SHP77 (cell line): ENCODE data around the gene NUFIP1.
A peak's percentile ranks its signal among the peaks of the same experiment; 100 is the strongest.
"Not testable (repeated sequence)": the region's sequence is repeated elsewhere in the genome, so short reads cannot be mapped to it uniquely, and the experiment has no call there.

Source experiments
- DNase-seq, 2 experiments: peaks; one replicate each; lab custom pipeline; 2025; lab: John Stamatoyannopoulos, UW

Gene NUFIP1

DNA sequence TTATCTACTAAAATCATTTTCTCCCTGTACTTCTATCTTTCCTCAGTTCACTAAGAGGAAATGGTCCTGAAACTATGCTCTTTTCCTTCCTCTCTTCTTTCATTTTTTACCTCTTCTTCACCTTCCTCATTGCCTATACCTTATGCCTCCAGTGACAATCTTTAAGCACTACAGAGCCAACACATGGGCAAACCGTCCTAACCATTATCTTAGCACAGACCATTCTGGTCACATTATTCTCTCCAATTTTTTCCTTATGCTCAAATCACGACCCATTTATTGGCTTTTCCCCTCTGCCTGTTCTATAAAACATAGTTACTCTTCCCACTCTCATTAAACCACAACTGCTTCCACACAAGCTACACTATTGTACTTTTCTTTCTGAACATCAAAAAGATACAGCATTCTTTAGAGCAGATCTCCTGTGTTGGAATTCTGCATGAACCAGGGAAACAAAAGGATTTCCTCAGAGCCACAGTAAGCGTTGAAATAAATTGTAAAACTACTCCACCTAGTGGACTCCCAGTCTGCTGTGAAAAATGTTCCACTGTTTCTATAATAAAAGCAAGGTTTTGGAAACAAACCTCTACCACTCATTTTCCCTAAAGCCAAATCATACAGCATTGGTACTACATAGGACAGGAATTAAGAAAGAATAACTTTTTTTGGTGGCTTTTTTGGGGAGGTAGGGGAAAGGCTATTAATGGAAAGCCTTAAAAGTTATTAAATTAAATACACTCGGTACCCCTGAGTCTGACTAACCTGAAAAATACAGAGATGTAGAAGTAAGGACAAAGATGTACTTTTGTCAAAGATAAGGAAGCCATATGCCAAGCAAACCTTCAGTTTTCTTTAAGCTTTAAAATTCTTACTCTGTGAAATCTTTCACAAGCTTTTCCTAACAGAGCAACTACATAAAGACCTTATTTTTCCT, 19.5 kb downstream of the NUFIP1 start:
- DNase-seq: peak; percentile 22 to 45

DNA sequence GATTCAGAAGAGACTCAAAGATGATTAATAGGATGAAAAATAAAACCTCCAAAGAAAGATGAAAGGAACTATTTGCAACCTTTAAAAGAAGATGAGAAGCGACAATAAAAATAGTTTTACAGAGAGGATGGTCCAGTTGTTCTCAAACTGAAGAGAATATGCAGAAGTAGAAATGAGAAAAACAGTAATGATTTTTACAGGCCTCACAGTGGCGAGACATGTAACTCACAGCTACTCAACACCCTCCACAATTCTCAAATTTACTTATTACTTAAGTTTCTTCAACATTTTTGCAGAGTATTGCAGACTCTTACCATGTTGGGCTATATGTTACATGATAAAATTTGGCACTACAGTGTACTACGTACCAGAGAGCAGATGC, 20.8 kb downstream of the NUFIP1 start:
- no peak for DNase-seq

DNA sequence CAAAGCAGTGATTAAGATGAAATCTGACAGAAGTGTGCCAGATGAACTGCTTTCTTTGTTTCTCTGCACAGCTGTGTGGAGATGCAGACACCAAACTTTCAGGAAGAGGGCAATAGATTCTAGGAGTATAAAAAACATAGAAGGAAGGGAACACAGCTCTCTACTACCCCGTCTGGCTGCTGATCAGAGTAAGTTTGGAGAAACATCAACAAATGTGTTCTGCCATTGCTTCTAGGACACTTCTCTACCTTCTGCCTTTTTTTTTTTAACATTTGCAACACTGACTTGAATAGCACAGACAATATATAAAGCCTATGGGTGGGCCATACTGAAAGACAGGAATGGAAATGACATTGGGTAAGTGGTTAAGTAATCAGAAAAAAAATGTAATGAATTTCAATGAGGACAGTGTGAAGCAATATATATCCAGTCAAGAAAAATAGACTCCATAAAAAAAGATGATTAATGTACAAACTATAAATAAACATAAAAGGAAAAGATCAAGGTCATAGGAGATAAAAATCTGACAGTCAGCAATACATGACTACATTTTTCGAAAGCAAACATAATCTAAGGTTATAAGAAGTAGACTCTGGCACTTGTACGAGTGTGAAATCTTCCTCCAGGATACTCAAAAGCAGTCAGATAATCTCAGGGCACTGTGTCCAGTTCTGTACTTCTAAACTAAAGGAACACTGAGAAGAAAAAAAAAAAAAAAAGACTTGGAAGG, 21.4 kb downstream of the NUFIP1 start:
- no peak for DNase-seq

DNA sequence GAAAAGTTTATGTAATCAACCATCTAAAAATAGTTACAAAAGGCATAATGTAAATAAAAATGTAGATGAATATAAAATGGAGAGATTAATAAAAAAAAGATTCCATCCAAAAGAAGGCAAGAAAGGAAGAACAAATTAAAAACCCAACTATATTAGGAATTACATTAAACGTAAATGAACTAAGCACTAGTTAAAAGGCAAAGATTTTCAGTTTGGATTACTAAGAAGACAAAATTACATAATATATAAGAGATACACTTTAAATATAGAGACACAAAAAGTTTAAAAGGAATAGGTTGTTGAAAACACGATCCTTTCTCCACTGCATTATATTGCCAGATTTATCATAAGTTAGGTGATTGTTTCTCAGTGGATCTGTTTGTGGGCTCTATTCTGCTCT, 27.3 kb downstream of the NUFIP1 start:
- DNase-seq: no peak

DNA sequence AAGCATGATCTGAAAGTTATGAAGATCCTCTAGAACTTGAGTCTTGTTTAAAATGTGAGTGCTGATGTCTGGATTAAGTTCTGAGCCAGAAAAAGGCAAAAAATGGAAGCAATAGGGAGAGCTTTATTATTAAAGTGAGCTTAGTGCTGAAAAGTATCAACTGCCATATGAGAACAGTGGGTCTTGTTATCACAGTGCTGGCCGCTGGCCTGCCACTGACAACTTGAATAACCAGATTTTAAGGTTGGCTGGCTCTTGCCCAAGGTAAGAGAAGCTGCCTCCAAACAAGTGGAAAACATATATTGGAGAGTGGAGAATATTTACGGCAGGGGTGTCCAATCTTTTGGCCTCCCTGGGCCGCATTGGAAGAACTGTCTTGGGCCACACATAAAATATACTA, 33.9 kb downstream of the NUFIP1 start:
- DNase-seq: no peak

DNA sequence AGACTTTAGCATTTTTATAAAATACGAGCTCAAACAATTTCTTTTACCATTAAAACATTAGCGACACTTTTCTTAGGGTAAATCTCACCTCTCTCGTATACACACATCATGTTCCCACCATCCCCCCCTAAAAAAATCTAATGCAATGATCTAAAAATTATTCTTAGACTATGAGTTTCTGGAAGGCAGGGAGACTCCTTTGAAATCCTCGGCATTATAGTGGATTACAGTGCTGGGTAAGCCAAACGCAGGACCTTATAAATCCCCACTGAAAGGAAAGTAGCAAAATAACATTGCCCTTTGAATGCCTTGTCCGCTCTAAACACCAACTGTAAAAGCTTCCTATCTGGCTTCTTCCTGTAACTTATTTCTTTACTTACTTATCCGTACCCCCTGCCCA, 35.0 kb downstream of the NUFIP1 start:
- DNase-seq: no peak

DNA sequence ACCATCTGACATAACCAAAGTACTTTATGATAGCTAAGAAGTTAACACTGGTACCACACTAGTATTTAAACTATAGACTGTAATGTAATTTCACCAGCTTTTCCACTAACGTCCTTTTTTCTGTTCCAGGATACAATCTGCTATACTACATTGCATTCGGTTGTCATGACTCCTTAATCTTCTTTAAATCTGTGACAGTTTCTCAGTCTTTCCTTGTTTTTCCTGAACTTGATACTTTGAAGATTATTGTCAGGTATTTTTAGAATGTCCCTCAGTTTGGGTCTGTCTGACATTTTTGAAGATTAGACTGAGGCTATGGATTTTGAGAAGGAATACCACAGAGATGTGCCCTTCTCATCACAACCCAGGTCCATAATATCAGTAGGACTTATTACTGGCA, 36.6 kb downstream of the NUFIP1 start:
- DNase-seq: no peak

DNA sequence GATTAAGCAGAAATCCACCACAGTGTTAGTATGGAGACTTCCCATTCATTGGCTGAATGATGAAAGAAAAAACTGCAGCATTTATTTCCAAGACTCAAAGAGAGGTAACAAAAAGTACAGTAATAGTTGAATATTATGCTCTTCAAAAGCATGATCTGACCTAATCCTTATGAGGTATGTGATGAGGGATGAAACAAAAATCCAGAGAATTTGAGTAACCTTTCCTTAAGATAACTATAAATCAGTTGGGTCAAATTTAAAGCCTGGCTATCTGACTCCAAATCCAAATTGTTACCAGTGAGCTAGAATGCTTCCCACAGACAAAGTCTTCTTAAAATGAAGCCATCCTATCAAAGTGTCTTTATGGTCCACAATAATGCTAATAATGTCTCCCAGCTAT, 38.1 kb downstream of the NUFIP1 start:
- DNase-seq: no peak

DNA sequence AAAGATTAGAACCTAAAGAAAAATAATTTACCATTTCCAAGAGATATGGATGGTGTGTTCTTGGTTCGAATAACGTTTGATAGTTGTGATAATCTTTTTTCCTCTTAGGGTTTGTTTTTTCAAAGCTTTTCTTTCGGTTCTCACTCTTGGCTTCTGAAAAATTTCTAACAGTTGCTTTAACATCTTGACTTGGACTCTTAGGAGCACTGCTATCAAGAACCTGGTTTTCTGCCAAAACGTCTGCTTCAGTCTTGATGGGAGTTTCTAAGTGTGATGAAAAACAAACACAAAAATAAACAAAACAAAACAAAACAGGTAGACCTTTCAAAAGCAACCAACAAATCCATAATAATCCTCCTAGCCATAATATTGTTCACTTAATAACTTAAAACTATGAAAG, 45.9 kb downstream of the NUFIP1 start:
- not testable (repeated sequence) for DNase-seq

DNA sequence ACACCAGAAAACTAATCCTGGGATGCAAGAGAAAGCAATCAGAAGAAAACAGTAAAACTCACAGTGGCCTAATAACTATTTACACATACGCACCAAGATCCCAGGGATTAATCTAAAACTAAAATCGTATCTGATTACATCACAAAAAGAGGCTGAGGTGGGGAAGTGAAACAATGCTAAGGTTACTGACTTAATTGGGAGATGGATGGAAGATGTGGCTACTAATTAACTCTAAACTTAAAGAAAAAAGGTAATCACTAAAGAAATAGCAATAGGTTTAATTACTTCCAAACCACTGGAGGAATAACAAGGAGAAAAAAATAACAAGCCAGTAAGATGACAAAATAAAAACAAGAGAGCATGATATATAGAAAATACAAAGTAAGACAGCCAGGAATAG, 50.4 kb downstream of the NUFIP1 start:
- no peak for DNase-seq

DNA sequence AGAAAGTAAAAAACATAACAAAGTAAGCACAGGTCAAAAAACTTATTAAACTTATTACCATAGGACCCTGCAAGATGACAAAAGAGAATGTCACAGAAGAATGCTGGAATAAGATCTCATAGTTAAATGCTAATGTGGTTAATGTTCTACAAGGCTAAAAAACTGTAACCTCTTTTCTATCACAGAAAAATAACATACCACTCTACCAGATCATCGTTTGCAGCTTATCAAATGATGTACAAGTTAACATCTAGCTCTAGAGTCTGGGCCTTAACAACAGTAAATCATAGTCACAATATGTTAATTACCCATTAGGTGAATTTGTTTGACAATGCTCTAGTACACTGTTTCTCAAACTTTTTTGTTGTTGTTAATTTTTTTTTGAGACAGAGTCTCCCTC, 53.0 kb downstream of the NUFIP1 start:
- DNase-seq: no peak

DNA sequence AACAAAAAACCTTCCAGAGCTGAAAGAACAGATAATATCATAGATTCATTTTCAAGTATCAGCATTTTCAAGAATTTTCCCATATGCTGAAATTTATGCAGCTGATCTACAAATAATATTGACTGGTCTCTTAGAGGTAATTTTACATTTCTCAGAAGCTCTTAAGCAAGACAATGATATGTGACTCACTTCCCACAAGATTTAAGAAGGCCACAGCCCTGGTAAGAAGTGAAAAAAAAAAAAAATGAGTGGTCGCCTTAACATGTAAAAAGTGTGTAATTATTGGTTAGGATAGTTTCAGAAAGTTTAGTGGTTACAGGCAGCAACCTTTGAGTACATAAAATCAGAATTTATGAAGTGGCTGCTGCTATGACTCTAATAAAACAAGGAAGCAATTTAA, 54.5 kb downstream of the NUFIP1 start:
- DNase-seq: no peak

DNA sequence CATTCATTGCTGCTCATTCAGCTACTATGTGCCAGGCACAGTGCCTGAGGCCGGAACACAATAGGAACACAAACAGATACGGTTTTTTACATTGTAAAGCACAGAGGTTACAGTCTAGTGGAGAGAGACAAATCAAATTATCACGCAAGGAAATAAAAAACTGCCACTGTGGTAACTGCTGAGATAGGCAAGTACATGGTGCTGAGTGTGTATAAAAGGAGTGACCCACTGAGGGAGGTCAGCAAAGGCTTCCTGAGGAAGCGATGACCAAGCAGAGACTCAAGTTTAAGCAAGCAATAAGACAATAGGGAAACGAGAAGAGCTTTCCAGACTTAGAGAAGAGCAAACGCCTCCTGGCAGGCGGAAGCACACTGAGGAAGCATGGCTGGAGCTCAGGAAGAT, 56.4 kb downstream of the NUFIP1 start:
- no peak for DNase-seq

DNA sequence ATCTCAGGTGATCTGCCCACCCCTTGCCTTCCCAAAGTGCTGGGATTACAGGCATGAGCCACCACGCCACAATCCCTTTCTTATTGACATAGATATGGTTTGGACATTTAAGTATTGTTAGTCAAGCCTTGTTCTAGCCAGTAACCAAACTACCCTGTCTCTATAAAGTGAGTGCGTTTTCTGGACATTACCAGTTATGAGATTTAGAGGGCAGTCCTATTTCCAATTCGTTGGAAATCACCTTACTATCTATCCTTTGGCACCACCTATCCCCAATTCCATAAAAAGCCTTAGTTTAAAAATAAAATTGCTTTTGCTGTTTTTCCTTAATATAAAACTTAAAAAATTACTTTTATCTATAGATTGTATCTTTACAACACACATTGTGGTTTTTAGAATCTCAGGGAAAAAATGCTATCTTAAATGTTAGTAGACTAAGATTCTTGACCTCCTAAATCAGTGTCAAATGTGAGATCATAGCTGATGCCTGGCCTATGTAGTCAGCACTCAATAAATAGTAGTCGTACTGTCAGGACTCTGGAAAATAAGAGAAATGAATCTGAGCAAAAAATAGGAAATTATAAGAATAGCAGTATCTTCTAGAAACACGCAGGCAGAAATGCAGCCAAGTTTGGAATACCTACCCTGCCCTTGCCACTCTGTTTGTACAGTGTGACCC, 57.0 kb downstream of the NUFIP1 start:
- DNase-seq: no peak

DNA sequence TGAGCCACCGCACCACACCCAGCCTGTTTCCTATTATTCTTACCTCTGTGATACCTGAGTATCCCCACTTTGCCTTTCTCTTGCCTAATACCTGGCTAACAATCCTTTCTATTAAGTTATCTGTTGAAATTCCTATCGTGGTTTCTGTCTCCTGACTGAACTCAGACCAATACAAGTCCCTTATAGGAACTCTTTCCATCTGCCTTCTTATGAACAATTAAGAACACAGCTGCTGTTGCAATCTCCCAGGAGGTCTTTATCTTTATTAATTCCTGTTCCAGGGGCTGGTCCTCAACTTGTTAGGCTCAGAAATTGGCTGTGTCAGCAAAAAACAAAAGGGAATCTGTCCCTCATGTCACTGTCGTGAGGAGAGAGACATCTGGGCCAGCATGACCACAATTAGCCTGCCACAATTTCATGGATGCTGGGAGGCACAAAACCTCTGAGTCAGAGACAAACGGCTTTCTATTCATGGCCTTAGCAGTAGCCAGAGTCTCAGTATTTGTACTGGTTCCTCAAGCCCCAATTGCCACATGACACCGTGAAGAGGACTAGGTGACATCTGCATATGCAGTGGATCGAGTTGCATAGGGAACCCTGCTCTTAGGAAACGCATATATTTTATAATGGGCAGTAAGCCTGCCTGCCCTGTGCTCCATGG, 58.2 kb downstream of the NUFIP1 start:
- peak in 1 of 2 experiments; percentile 12 for DNase-seq

DNA sequence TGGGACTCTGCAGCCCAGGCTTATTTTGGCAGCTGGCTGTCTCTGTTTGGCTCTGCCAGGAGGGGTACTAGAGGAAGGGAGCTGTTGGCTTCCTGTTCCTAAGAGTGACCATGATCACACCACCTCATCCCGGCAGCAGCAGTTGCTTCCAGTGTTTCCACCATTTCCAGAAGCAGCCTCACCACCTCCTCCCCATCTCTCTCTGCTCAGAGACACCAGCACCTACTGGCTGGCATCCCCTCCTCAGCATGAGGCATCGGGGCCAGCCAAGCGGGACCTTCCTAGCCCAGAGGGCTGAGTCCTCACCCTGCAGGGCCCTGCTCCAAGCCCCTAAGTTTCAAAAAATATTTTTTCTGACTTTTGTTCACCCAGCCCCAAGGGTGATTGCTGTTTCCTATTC, 59.0 kb downstream of the NUFIP1 start:
- DNase-seq: no peak

DNA sequence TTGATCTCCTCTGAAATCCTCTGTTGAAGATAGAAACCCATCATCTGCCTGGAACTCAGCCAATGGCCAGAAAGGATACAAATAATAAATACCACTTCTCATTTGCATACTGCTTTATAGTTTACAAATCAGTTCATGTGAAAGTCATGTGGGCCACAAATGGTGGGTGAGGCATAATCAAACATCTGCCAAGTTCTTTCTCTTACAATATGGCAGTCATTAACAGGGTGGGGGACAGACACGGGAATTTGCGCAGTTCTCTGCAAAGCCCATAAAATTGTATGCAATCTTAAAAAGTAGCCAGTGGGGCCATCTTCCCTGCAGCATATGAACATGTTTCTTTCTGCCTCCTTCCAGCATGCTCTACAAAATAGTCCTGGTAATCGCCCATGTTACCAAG, 59.6 kb downstream of the NUFIP1 start:
- no peak for DNase-seq

DNA sequence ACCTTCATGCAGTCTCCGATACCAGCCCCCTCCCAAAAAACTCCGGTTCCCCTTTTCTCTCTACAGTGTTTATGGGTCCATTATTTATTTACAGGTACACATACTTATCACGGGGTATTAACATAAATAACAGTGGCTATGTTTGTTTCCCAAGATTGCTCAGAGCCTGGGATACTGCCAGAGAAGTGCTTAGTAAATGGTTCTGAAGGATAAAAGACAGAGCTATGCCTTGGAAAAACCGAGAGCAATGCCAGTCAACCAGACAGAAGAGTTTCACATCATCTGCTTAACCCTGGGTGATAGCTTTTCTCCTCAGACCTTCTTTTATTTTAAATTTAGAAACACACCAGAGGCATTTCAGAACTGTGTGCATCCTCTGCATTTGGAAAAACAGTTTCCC, 61.3 kb downstream of the NUFIP1 start:
- no peak for DNase-seq

DNA sequence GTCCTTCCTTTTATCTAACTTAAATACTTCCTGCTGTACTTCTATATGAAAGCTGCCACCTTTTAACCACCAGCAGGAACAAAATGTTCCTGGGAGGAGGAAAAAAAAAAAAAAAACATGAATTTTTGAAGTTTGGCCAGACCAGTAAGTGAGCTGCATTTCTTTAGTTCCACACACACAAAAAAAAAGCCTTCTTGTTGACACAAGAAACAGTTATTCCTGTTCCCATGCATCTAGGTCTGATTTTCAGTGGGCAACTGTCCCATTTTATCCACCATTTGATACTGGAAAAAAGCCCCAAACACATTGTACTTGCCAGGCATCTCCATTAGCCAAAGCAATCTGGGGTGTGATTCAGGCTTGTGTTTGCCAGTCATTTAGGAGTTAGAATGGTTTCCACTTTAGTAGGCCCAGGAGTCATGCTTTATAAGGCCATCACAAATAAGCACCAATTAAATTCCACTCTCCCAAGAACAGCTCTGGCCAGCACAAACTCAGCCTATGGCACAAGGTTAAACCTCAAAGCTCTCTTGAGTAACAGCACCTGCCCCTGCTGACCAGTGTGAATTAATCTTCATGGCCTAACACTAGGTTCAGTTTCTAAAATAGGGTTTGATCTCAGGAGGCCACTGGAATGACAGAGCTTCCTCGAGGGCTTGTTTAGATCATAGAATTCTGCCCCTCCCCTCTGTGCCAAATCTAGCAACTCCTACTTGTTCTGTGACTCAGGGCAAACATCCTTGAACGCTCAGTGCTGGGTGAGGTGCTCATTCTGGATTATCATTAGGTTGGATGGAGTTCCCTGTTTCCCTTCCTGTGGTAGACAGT, 67.1 kb downstream of the NUFIP1 start:
- peak; percentile 40 to 41 for DNase-seq

DNA sequence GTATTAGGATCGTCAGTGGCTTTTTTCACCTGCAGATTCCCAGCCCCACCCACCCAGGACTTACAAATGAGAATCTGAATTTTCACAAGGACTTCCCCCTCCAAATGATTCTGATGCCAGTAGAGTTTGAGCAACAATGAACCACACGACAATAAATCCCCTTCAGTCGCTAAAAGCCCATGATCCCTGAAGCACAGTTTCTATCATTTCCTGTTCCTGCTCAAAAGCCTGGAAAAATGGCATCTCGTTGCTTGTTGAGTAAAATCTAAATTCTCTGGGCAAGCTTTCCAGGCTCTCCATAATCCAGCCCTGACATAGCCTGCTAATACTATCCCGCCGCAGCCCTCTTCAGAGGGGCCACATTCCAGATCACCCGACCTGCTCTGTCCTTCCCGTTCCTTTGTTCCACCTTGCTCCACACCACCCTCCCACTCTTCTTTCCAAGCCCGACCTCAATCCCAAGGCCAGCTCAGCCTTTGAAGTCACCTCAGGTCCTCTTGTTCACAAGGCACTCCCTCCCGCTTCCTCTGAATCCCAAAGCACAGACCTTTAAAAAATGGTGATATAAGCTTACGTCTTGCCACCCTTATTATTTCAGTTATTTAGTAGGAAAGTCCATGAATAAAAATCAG, 67.9 kb downstream of the NUFIP1 start:
- DNase-seq: no peak

DNA sequence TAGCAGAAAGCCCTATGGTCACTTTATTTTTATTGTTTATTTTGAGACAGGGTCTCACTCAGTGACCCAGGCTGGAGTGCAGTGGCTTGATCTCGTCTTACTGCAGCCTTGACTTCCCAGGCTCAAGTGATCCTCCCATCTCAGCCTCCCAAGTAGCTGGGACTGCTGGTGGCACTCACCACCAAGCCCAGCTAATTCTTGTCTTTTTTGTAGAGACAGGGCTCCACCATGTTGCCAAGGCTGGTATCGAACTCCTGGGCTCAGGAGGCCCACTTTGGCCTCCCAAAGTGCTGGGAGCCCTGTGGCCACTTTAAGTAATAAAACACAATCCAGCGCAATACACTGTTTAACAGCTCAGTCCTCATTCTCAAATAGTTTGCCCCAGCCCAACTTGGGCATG, 69.3 kb downstream of the NUFIP1 start:
- no peak for DNase-seq
